NCI-H2196 treated with DMSO at 0.1 percent for 48 hours (cell line): ENCODE measurements around the gene TUBB4A.

Experiments
- DNase-seq: peaks from one replicate; lab custom pipeline; 2025; ENCODE audit not compliant: unreplicated experiment; lab: John Stamatoyannopoulos, UW

The TUBB4A gene

GRCh38 chr19:6495947-6496346, 6.2 kb downstream of the TUBB4A start:
- no peak for DNase-seq

- DNase-seq: no peak
Observed at GRCh38 chr19:6494438-6495036, 7.6 kb downstream of the TUBB4A start.

- no peak for DNase-seq
Observed at GRCh38 chr19:6491802-6492592, 10.1 kb downstream of the TUBB4A start.

GRCh38 chr19:6490134-6490533, 12.0 kb downstream of the TUBB4A start:
- no peak for DNase-seq

- no peak for DNase-seq
Observed at GRCh38 chr19:6489278-6490061, 12.6 kb downstream of the TUBB4A start.

- DNase-seq: no peak
Observed at GRCh38 chr19:6484831-6485230, 17.3 kb downstream of the TUBB4A start.

- no peak for DNase-seq
Observed at GRCh38 chr19:6484230-6484629, 17.9 kb downstream of the TUBB4A start.

GRCh38 chr19:6483235-6483634, 18.9 kb downstream of the TUBB4A start:
- DNase-seq: no peak

- no peak for DNase-seq
Observed at GRCh38 chr19:6482343-6482686, 19.8 kb downstream of the TUBB4A start.

GRCh38 chr19:6481541-6482342, 20.4 kb downstream of the TUBB4A start, which contains the start of gene DENND1C:
DENND1C (minus strand) TSS chr19:6481787; CDS start chr19:6481695, 92 bp downstream.
- no peak for DNase-seq

- no peak for DNase-seq
Observed at GRCh38 chr19:6480848-6481415, 21.2 kb downstream of the TUBB4A start.

GRCh38 chr19:6479836-6480398, 22.2 kb downstream of the TUBB4A start:
- DNase-seq: no peak

GRCh38 chr19:6478815-6479214, 23.3 kb downstream of the TUBB4A start:
- no peak for DNase-seq

- no peak for DNase-seq
Observed at GRCh38 chr19:6476896-6477431, 25.1 kb downstream of the TUBB4A start.

- DNase-seq: peak; percentile 94
Observed at GRCh38 chr19:6476155-6476895, 25.8 kb downstream of the TUBB4A start.

GRCh38 chr19:6475321-6476108, 26.6 kb downstream of the TUBB4A start:
- peak; percentile 29 for DNase-seq

GRCh38 chr19:6473647-6474046, 28.5 kb downstream of the TUBB4A start:
- DNase-seq: no peak

- no peak for DNase-seq
Observed at GRCh38 chr19:6472713-6473112, 29.4 kb downstream of the TUBB4A start.

GRCh38 chr19:6471076-6471475, 31.0 kb downstream of the TUBB4A start:
- DNase-seq: no peak
